Pancreas (tissue), 10 donors: ENCODE data around the gene GNA12. TPM values are rescaled to one million over a fixed set of nuclear protein-coding genes. Genes with fewer than 3 reads are reported as not detected.
A peak's percentile ranks its signal among the peaks of the same experiment; 100 is the strongest.

Source experiments
- ATAC-seq, 4 donors: fragments of 200-7000 bp; cut with Tn5 transposase; one replicate each; pipeline versions ENCODE4 v1.8.0 to v1.9.1; 2020; ENCODE audit warnings: mild to moderate bottlenecking in 4 of 4, moderate library complexity in 4 of 4
- DNase-seq, 6 donors: peaks; one replicate each; pipeline ENCODE4 v3.0.0-alpha.2; 2020
- FAIRE-seq: peaks from 2 replicates; lab custom pipeline; 2012; peaks lifted over from hg19 to GRCh38; lab: Jason Lieb, UNC
- H3K27ac ChIP-seq, 4 donors: fragments of 200-600 bp; sonication (generic); 1 replicate in 3 of 4; 2 replicates in 1 of 4; pipeline versions ENCODE4 v1.5.0 to v1.8.0; 2020
- H3K27me3 ChIP-seq, 4 donors: fragments of 200-600 bp; one replicate each; pipeline ENCODE4 v1.8.0; 2021
- H3K36me3 ChIP-seq, 3 donors: fragments of 200-600 bp; sonication (generic) in 1 of 3; one replicate each; pipeline versions ENCODE4 v1.5.0 to v1.8.0; 2020 to 2021
- H3K4me1 ChIP-seq, 3 donors: fragments of 200-600 bp; one replicate each; pipeline ENCODE4 v1.8.0; 2021
- H3K4me3 ChIP-seq, 4 donors: fragments of 200-600 bp; sonication (generic) in 2 of 4; one replicate each; pipeline versions ENCODE4 v1.5.0 to v1.8.0; 2020 to 2021
- H3K9me3 ChIP-seq, 4 donors: fragments of 200-600 bp; one replicate each; pipeline ENCODE4 v1.8.0; 2021
- CTCF ChIP-seq, 4 donors: fragments of 200-600 bp; sonication (generic) in 3 of 4; IDR thresholded peaks; one replicate each; pipeline versions ENCODE4 v1.5.0 to v1.8.0; 2021; ENCODE audit warnings: antibody characterized with exemption in 4 of 4
- WGBS, 2 donors: extraction: QIAGEN DNeasy Blood & Tissue Kit; methylation state at CpG; one replicate each; pipeline ENCODE4 v1.1.7; 2013; 5-methylcytosine and 5-hydroxymethylcytosine counted together
- intact Hi-C, 3 donors: fragments of 100-400 bp; cut with DNase I; formaldehyde crosslinking; loops; one replicate each; pipeline versions ENCODE4 v1.11.1 to v1.14.2; 2022
- polyA plus RNA-seq, 2 donors: library from polyadenylated mRNA; stranded (reverse); fragments of 200-250 nt; gene quantifications; one replicate each; pipeline ENCODE4 v1.2.3, GENCODE V29; 2013
- total RNA-seq, 6 donors: library from RNA; stranded (reverse); fragmentation: NEBNext Ultra II Directional in 4 of 6; extraction: Animal tissue kit (Norgen Biotek cat#: 25700) in 4 of 6; gene quantifications; one replicate each; pipeline versions ENCODE4 v1.2.1 to v1.2.4, GENCODE V29; 2021 to 2023
- donor health status: healthy with polysubstance abuse.
- donor health status: DM: no; HTN: no; CAD: no; lungs with moderate emphysema.
- donor health status: DM: no; HTN: no; CAD: no.
- donor health status: control.
- donor health status: control.
- donor health status: Bipolar disorder and iron deficiency.
- donor health status: DM: yes; HTN: yes; CAD: no.
- donor health status: DM: no; HTN: no; CAD: no.
- donor health status: DM: no; HTN: no; CAD: no.
- donor health status: DM: yes; HTN: yes; CAD: no.

The GNA12 gene
- total and polyA plus RNA-seq, 8 donors, result 7.5 to 23.0 (median 15.9) TPM

GRCh38 chr7:2792235-2792634 lies 51.9 kb downstream of the GNA12 start:
- ATAC-seq (no peak), FAIRE-seq (no peak), DNase-seq (no peak)
- peaks cover 0 to 8% (median 0%) of the 10 kb centered on the region in 3 donors for H3K4me1 ChIP-seq
- H3K27ac ChIP-seq, result no peak overlapping the region
- WGBS, 2 donors, result 94 to 97% methylated on average over 5 of the region's 5 CpGs
- H3K27me3 ChIP-seq, result no peaks in the 10 kb centered on the region
- no peak for TF ChIP-seq CTCF (IDR thresholded peaks at IDR 0.05)
- intact Hi-C loops, result no loop called here
- peaks cover 0 to 28% (median 0%) of the 10 kb centered on the region in 3 donors for H3K36me3 ChIP-seq
- H3K4me3 ChIP-seq, result no peak overlapping the region
- H3K9me3 ChIP-seq, result no peaks in the 10 kb centered on the region

GRCh38 chr7:2791390-2791789 lies 52.7 kb downstream of the GNA12 start:
- H3K4me3 ChIP-seq, result no peak overlapping the region
- 53 to 66% methylated on average over 5 of the region's 5 CpGs for WGBS, 2 donors
- H3K27ac ChIP-seq, result no peak overlapping the region
- no peak for TF ChIP-seq CTCF (IDR thresholded peaks at IDR 0.05)
- FAIRE-seq, result no peak
- no peaks in the 10 kb centered on the region for H3K9me3 ChIP-seq
- no peaks in the 10 kb centered on the region for H3K4me1 ChIP-seq
- H3K36me3 ChIP-seq, result peaks cover 0 to 28% (median 0%) of the 10 kb centered on the region in 3 donors
- DNase-seq, result no peak
- no peaks in the 10 kb centered on the region for H3K27me3 ChIP-seq
- peak in 1 of 4 donors; percentile 41 for ATAC-seq
- intact Hi-C loops, result no loop called here

- Histone ChIP-seq H3K4me1 (no peaks in the 10 kb centered on the region), H3K27ac (no peak overlapping the region), H3K9me3 (no peaks in the 10 kb centered on the region), H3K36me3 (peaks cover 0 to 10% (median 0%) of the 10 kb centered on the region in 3 donors), H3K4me3 (no peak overlapping the region), H3K27me3 (no peaks in the 10 kb centered on the region)
- 94 to 95% methylated on average over 24 of the region's 24 CpGs for WGBS, 2 donors
- ATAC-seq (no peak), DNase-seq (no peak), FAIRE-seq (no peak)
- intact Hi-C loops, result no loop called here
- TF ChIP-seq CTCF (IDR thresholded peaks at IDR 0.05), result no peak
These were observed 56.7 kb downstream of the GNA12 start for GRCh38 chr7:2787251-2787951.

- DNase-seq, result no peak
- peaks cover 0 to 5% (median 0%) of the 10 kb centered on the region in 3 donors for H3K36me3 ChIP-seq
- no peak overlapping the region for H3K4me3 ChIP-seq
- WGBS, 2 donors, result 92 to 94% methylated on average over 11 of the region's 11 CpGs
- no peaks in the 10 kb centered on the region for H3K27me3 ChIP-seq
- intact Hi-C loops, result no loop called here
- no peaks in the 10 kb centered on the region for H3K4me1 ChIP-seq
- no peak for FAIRE-seq
- no peak for TF ChIP-seq CTCF (IDR thresholded peaks at IDR 0.05)
- no peak overlapping the region for H3K27ac ChIP-seq
- no peak for ATAC-seq
- H3K9me3 ChIP-seq, result no peaks in the 10 kb centered on the region
These were observed 57.4 kb downstream of the GNA12 start for GRCh38 chr7:2786607-2787116.

GRCh38 chr7:2785071-2785500 lies 59.0 kb downstream of the GNA12 start:
- WGBS, 2 donors, result 67 to 79% methylated on average over 6 of the region's 6 CpGs
- H3K36me3 ChIP-seq, result no peaks in the 10 kb centered on the region
- no peak for TF ChIP-seq CTCF (IDR thresholded peaks at IDR 0.05)
- H3K27me3 ChIP-seq, result no peaks in the 10 kb centered on the region
- no peaks in the 10 kb centered on the region for H3K4me1 ChIP-seq
- no peak overlapping the region for H3K27ac ChIP-seq
- H3K9me3 ChIP-seq, result no peaks in the 10 kb centered on the region
- no peak for ATAC-seq
- no peak overlapping the region for H3K4me3 ChIP-seq
- no peak for DNase-seq
- intact Hi-C loops, result no loop called here
- FAIRE-seq, result no peak
